ENCODE data around the gene FAF2. TPM values are rescaled to one million over a fixed set of nuclear protein-coding genes. Genes with fewer than 3 reads are reported as not detected.

The FAF2 gene
- total and polyA plus RNA-seq, 4 donors: 5.0 to 31.4 (median 18.9) TPM

DNA sequence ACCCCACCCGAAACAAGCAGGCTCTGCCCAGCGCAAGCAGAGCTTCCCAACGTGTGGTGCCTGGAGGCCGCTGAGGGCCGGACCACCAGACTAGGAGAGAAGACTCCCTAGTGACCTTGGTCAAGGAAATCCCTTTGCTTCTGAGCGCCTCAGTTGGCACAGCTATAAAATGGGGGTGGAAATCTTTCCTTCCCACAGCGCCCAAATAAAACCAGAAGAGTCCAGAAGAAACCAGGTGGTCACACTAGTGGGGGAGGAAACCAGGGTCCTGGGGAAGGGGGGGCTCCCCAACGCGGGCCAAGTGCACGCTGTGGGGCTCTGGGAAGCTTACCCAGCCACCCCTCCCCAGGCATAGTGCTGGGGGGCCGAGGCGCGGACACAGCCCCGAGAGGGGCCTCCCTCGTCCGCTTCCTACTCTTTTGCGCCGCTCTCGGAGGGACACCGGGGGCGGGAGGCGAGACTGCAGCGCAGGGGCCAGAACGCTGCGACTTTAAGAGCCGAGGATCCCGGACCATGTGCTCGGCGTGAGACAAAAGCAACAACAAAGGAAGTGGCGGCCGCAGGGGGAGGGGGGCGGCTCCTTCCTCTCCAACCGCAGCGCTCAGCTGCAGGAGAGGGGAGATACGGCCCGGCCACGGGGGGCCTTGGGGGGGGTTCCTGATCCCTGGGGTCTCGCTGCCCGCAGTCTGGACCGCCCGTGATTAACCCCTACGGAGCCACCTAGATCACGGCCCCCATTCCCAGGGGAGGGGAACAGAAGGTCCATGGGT, 88.1 kb downstream of the FAF2 start:
- intact Hi-C loops (cut with DNase I): loop anchor here (5.0 to 10.0 kb wide), 5 partner anchors 89 to 169 kb away; partner anchors contain the start of genes CLTB (in 2 of the 2), ARL10 (in 1 of the 2), FAF2 (in 1 of the 2) and HIGD2A (in 1 of the 2)
- H3K27me3 ChIP-seq (ENCODE audit: control insufficient read depth in 1 of 2, insufficient read depth in 2 of 2, low read length in 1 of 2): no peaks in the 10 kb centered on the region
- DNase-seq (peak; percentile 91 to 92), ATAC-seq (ENCODE audit: low FRiP score) (peak; percentile 72)
- no peaks in the 10 kb centered on the region for H3K4me1 ChIP-seq (ENCODE audit: control insufficient read depth in 1 of 2, insufficient read depth in 2 of 2, low read length in 2 of 2)
- WGBS, 2 donors: 2 to 3% methylated on average over 33 to 43 of the region's 43 CpGs
- no peaks in the 10 kb centered on the region for H3K9me3 ChIP-seq (ENCODE audit: control insufficient read depth, low read length)
- peak overlapping the region in 1 of 2 donors; percentile 25 for H3K27ac ChIP-seq (ENCODE audit: low read depth in 1 of 2, low read length in 2 of 2)
- peak overlapping the region; percentile 68 to 89 for H3K4me3 ChIP-seq (ENCODE audit: low read length in 2 of 2)
- no peaks in the 10 kb centered on the region for H3K36me3 ChIP-seq (ENCODE audit: control insufficient read depth in 1 of 2, insufficient read depth in 2 of 2, low read length in 1 of 2)

- WGBS, 2 donors: 0% methylated on average over 50 to 63 of the region's 63 CpGs
- H3K9me3 ChIP-seq (ENCODE audit: control insufficient read depth, low read length): no peaks in the 10 kb centered on the region
- intact Hi-C loops (cut with DNase I): loop anchor here (5.0 to 10.0 kb wide), 5 partner anchors 90 to 170 kb away; partner anchors contain the start of genes CLTB (in 2 of the 2), ARL10 (in 1 of the 2), FAF2 (in 1 of the 2) and HIGD2A (in 1 of the 2)
- H3K4me1 ChIP-seq (ENCODE audit: control insufficient read depth in 1 of 2, insufficient read depth in 2 of 2, low read length in 2 of 2): no peaks in the 10 kb centered on the region
- H3K4me3 ChIP-seq (ENCODE audit: low read length in 2 of 2): peak within 1 kb of the TSS; percentile 68 to 89
- peak; percentile 99 for DNase-seq
- no peaks in the 10 kb centered on the region for H3K36me3 ChIP-seq (ENCODE audit: control insufficient read depth in 1 of 2, insufficient read depth in 2 of 2, low read length in 1 of 2)
- peak within 1 kb of the TSS in 1 of 2 donors; percentile 93 for H3K27ac ChIP-seq (ENCODE audit: low read depth in 1 of 2, low read length in 2 of 2)
- H3K27me3 ChIP-seq (ENCODE audit: control insufficient read depth in 1 of 2, insufficient read depth in 2 of 2, low read length in 1 of 2): no peaks in the 10 kb centered on the region
- ATAC-seq (ENCODE audit: low FRiP score): peak; percentile 94
Measured at GRCh38 chr5:176536902-176537553, 88.8 kb downstream of the FAF2 start, which contains the start of gene RNF44. Gene RNF44, minus strand, starts transcription at chr5:176537402. Its CDS starts 4,930 bp downstream, at chr5:176532472.

DNA sequence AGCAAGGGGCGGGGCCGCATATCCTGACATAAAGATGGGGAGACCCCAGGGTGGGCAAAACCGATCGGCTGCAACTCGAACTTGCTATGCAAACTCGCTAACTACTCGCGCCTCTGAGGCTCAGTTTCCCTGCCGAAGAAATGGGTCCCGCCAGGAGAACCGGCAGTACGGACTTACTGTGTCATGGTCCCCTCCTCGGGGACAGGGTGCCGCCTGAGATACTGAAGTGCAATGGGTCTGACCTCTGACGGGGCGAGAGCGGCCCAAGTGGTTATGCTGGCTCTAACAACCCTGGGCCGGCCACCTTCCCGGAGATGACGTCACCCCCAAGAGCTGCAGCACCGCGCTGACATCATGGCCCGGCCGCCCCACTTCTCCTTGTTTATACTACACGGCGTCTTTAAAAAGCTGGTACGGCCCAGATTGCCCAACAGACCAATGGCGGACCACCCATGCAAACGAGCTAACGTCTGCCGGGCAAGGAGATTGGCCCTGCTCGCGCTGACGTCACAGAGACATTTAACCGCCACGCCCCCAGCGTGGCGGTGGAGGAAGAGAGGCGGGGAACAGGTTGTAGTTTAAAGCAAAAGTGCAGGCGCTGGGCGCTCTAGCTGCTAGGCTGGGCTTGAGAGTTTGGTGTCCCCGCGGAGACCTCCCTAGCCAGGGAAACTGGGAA, 89.5 kb downstream of the FAF2 start:
- Histone ChIP-seq H3K36me3 (ENCODE audit: control insufficient read depth in 1 of 2, insufficient read depth in 2 of 2, low read length in 1 of 2) (no peaks in the 10 kb centered on the region), H3K9me3 (ENCODE audit: control insufficient read depth, low read length) (no peaks in the 10 kb centered on the region), H3K4me1 (ENCODE audit: control insufficient read depth in 1 of 2, insufficient read depth in 2 of 2, low read length in 2 of 2) (no peaks in the 10 kb centered on the region), H3K4me3 (ENCODE audit: low read length in 2 of 2) (peak overlapping the region; percentile 68 to 77), H3K27ac (ENCODE audit: low read depth in 1 of 2, low read length in 2 of 2) (peak overlapping the region in 1 of 2 donors; percentile 93), H3K27me3 (ENCODE audit: control insufficient read depth in 1 of 2, insufficient read depth in 2 of 2, low read length in 1 of 2) (no peaks in the 10 kb centered on the region)
- WGBS, 2 donors: 0% methylated on average over 43 of the region's 43 CpGs
- DNase-seq (peak; percentile 99), ATAC-seq (ENCODE audit: low FRiP score) (peak; percentile 95)
- intact Hi-C loops (cut with DNase I): loop anchor here (5.0 to 10.0 kb wide), 5 partner anchors 90 to 170 kb away; partner anchors contain the start of genes CLTB (in 2 of the 2), ARL10 (in 1 of the 2), FAF2 (in 1 of the 2) and HIGD2A (in 1 of the 2)

- DNase-seq: no peak
- no peaks in the 10 kb centered on the region for H3K9me3 ChIP-seq (ENCODE audit: control insufficient read depth, low read length)
- H3K27ac ChIP-seq (ENCODE audit: low read depth in 1 of 2, low read length in 2 of 2): no peak overlapping the region
- H3K4me1 ChIP-seq (ENCODE audit: control insufficient read depth in 1 of 2, insufficient read depth in 2 of 2, low read length in 2 of 2): no peaks in the 10 kb centered on the region
- WGBS, 2 donors: 27% methylated on average over 13 of the region's 13 CpGs
- no peaks in the 10 kb centered on the region for H3K36me3 ChIP-seq (ENCODE audit: control insufficient read depth in 1 of 2, insufficient read depth in 2 of 2, low read length in 1 of 2)
- no peaks in the 10 kb centered on the region for H3K27me3 ChIP-seq (ENCODE audit: control insufficient read depth in 1 of 2, insufficient read depth in 2 of 2, low read length in 1 of 2)
- no peak for ATAC-seq (ENCODE audit: low FRiP score)
- intact Hi-C loops (cut with DNase I): loop anchor here (5.0 to 10.0 kb wide), 5 partner anchors 91 to 171 kb away; partner anchors contain the start of genes CLTB (in 2 of the 2), ARL10 (in 1 of the 2), FAF2 (in 1 of the 2) and HIGD2A (in 1 of the 2)
- no peak overlapping the region for H3K4me3 ChIP-seq (ENCODE audit: low read length in 2 of 2)
Measured at GRCh38 chr5:176538230-176538988, 90.2 kb downstream of the FAF2 start.

DNA sequence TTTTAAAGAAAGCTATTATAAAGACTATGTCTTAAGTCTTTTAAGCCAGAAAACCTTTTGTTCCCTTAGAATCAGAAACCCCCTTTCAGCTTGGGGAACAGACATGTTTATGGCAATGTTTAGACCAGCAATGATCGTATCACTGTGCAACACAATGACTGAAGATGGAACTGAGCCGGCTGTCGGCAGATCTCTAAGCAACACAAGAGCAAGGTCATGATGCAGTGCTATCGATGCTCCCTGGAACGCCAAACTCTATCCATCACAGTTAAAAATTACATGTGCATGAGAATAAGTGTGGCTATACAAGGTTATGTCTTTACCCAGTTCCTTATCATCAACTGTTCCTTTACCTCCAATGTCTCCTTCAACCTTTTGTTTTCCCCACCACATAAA, 90.8 kb downstream of the FAF2 start:
- intact Hi-C loops (cut with DNase I): loop anchor here (5.0 to 10.0 kb wide), 5 partner anchors 92 to 172 kb away; partner anchors contain the start of genes CLTB (in 2 of the 2), ARL10 (in 1 of the 2), FAF2 (in 1 of the 2) and HIGD2A (in 1 of the 2)
- WGBS, 2 donors: 61 to 62% methylated on average over 5 of the region's 5 CpGs
- Histone ChIP-seq H3K36me3 (ENCODE audit: control insufficient read depth in 1 of 2, insufficient read depth in 2 of 2, low read length in 1 of 2) (no peaks in the 10 kb centered on the region), H3K4me3 (ENCODE audit: low read length in 2 of 2) (no peak overlapping the region), H3K9me3 (ENCODE audit: control insufficient read depth, low read length) (no peaks in the 10 kb centered on the region), H3K27me3 (ENCODE audit: control insufficient read depth in 1 of 2, insufficient read depth in 2 of 2, low read length in 1 of 2) (no peaks in the 10 kb centered on the region), H3K4me1 (ENCODE audit: control insufficient read depth in 1 of 2, insufficient read depth in 2 of 2, low read length in 2 of 2) (no peaks in the 10 kb centered on the region), H3K27ac (ENCODE audit: low read depth in 1 of 2, low read length in 2 of 2) (no peak overlapping the region)
- no peak for ATAC-seq (ENCODE audit: low FRiP score)
- no peak for DNase-seq

DNA sequence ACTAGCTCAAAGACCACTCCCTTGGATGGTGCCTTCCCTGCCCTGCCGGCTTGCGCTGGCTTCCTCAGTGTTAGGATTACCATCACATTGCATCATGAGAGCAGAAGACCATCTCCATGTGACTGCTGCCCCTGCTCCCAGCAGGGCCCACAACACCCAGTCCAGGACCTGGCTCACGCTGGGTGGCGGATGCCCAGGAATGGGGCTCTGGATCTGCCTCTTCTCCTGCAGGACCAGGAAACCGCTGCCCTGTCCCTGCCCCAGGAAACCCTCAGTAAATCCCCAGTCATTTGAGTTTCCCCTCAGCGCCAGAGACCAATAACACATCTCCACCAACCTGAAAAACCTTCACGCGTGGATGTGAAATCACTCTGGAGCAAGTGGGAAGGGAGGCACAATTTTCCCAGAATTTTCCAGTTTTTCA, 92.3 kb downstream of the FAF2 start:
- no peak overlapping the region for H3K27ac ChIP-seq (ENCODE audit: low read depth in 1 of 2, low read length in 2 of 2)
- H3K4me1 ChIP-seq (ENCODE audit: control insufficient read depth in 1 of 2, insufficient read depth in 2 of 2, low read length in 2 of 2): no peaks in the 10 kb centered on the region
- H3K4me3 ChIP-seq (ENCODE audit: low read length in 2 of 2): no peak overlapping the region
- intact Hi-C loops (cut with DNase I): loop anchor here in 1 of 2 donors (5.0 kb wide), 2 partner anchors 107 to 153 kb away; partner anchors contain the start of genes HIGD2A, NOP16 and TSPAN17
- WGBS, 2 donors: 88 to 91% methylated on average over 8 of the region's 8 CpGs
- no peaks in the 10 kb centered on the region for H3K9me3 ChIP-seq (ENCODE audit: control insufficient read depth, low read length)
- H3K36me3 ChIP-seq (ENCODE audit: control insufficient read depth in 1 of 2, insufficient read depth in 2 of 2, low read length in 1 of 2): no peaks in the 10 kb centered on the region
- DNase-seq (no peak), ATAC-seq (ENCODE audit: low FRiP score) (no peak)
- no peaks in the 10 kb centered on the region for H3K27me3 ChIP-seq (ENCODE audit: control insufficient read depth in 1 of 2, insufficient read depth in 2 of 2, low read length in 1 of 2)

DNA sequence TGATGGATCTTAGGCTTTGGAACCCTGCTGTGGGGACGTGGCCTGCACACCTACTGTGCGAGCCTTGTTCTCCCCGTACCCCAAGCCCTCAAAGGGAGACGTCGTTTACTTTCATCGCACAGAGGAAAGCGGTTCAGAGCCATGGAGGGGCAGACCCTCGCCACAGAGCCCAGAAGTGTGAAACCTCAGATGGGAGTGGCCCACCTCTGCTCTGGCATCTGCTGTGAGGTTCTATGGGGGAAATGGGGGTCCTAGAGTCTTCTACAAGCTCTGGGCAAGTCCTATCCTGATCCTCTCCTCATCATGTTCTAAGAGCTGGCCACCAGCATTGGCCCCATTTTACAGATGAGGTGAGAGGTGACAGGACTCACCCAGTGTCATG, 92.8 kb downstream of the FAF2 start:
- DNase-seq: no peak
- 87 to 89% methylated on average over 8 of the region's 8 CpGs for whole genome bisulfite sequencing, 2 donors
- intact Hi-C loops (cut with DNase I): loop anchor here in 1 of 2 donors (5.0 kb wide), 2 partner anchors 106 to 154 kb away; partner anchors contain the start of genes HIGD2A, NOP16 and TSPAN17
- Histone ChIP-seq H3K4me1 (ENCODE audit: control insufficient read depth in 1 of 2, insufficient read depth in 2 of 2, low read length in 2 of 2) (no peaks in the 10 kb centered on the region), H3K36me3 (ENCODE audit: control insufficient read depth in 1 of 2, insufficient read depth in 2 of 2, low read length in 1 of 2) (no peaks in the 10 kb centered on the region), H3K9me3 (ENCODE audit: control insufficient read depth, low read length) (no peaks in the 10 kb centered on the region), H3K4me3 (ENCODE audit: low read length in 2 of 2) (no peak overlapping the region), H3K27me3 (ENCODE audit: control insufficient read depth in 1 of 2, insufficient read depth in 2 of 2, low read length in 1 of 2) (no peaks in the 10 kb centered on the region), H3K27ac (ENCODE audit: low read depth in 1 of 2, low read length in 2 of 2) (no peak overlapping the region)
- no peak for ATAC-seq (ENCODE audit: low FRiP score)
